ENCODE data around the gene FNTB.

GRCh38 chr14:65103150-65103760, 116.6 kb downstream of the FNTB start:
- TF ChIP-seq AFF4 (CRISPR knock-in tag; IDR thresholded peaks at IDR 0.05; ENCODE audit: borderline replicate concordance) (no peak), CTCF (IDR thresholded peaks at IDR 0.05) (no peak), CREM (CRISPR knock-in tag; IDR thresholded peaks at IDR 0.05) (no peak)
